Measurements from ENCODE around the gene ING2. TPM values are rescaled to one million over a fixed set of nuclear protein-coding genes. Genes with fewer than 3 reads are reported as not detected.

ING2 gene
- total RNA-seq, 4 donors from 2014 or later = 9.2 to 13.3 (median 11.0) TPM

DNA sequence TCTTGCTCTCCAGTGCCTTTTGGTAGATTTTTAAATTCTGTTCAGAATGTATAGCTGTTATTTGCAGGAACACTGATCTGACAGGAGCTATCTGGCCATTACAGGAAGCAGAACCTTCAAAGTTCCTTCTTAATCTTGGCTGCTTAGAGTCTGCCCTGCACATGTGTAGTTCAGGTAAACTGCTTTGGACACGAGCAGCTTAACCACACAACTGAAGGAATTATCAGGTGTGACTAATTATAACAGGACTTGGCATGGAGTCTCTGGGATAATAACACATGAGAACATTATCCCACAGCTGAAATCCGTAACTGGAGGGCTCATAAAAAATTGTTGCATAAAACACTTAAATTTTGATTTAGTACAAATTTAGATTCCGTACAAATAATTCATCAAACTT, 11.6 kb upstream of the ING2 start:
- WGBS, 2 donors = 79 to 86% methylated on average over 3 of the region's 3 CpGs
- no peak for TF ChIP-seq POLR2A (IDR thresholded peaks at IDR 0.05)
- TF ChIP-seq, protein P1, sequence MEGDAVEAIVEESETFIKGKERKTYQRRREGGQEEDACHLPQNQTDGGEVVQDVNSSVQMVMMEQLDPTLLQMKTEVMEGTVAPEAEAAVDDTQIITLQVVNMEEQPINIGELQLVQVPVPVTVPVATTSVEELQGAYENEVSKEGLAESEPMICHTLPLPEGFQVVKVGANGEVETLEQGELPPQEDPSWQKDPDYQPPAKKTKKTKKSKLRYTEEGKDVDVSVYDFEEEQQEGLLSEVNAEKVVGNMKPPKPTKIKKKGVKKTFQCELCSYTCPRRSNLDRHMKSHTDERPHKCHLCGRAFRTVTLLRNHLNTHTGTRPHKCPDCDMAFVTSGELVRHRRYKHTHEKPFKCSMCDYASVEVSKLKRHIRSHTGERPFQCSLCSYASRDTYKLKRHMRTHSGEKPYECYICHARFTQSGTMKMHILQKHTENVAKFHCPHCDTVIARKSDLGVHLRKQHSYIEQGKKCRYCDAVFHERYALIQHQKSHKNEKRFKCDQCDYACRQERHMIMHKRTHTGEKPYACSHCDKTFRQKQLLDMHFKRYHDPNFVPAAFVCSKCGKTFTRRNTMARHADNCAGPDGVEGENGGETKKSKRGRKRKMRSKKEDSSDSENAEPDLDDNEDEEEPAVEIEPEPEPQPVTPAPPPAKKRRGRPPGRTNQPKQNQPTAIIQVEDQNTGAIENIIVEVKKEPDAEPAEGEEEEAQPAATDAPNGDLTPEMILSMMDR (IDR thresholded peaks at IDR 0.05) = no peak
- no peak overlapping the region for H3K4me3 ChIP-seq (ENCODE audit: low read depth, poor library complexity, severe bottlenecking)
- intact Hi-C loops (cut with DNase I; ENCODE audit: low total_unique reads) = no loop called here
- DNase-seq (ENCODE audit: low spot score in 2 of 2) = no peak

GRCh38 chr4:183495184-183495583, 9.7 kb upstream of the ING2 start:
- DNase-seq (ENCODE audit: low spot score in 2 of 2) = no peak
- H3K4me3 ChIP-seq (ENCODE audit: low read depth, poor library complexity, severe bottlenecking) = no peak overlapping the region
- WGBS, 2 donors = 62 to 73% methylated on average over 3 of the region's 3 CpGs
- intact Hi-C loops (cut with DNase I; ENCODE audit: low total_unique reads) = no loop called here
- TF ChIP-seq POLR2A (IDR thresholded peaks at IDR 0.05) = no peak
- TF ChIP-seq, protein P1 (IDR thresholded peaks at IDR 0.05) = no peak

DNA sequence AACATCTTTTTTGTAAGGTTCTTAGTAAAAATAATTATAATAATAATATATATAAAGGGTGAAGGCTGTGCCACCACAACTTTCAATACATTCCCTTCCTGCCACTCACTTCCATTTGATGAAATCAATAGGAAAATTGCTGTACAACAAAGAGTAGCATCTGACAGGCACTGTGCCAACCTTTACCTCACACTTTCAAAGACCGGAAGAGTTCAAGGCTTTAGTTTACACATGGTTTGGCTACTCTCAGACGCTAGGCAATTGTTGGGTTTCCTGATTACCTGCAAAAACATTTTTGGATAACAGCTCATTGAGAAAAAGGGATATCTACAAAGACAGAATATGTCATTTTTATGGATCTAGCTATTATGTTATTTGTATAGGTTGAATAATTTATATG, 5.5 kb upstream of the ING2 start:
- DNase-seq (ENCODE audit: low spot score in 2 of 2) = no peak
- intact Hi-C loops (cut with DNase I; ENCODE audit: low total_unique reads) = no loop called here
- no peak overlapping the region for H3K4me3 ChIP-seq (ENCODE audit: low read depth, poor library complexity, severe bottlenecking)
- TF ChIP-seq, protein P1 (IDR thresholded peaks at IDR 0.05) = no peak
- TF ChIP-seq POLR2A (IDR thresholded peaks at IDR 0.05) = no peak
- 48 to 60% methylated on average over 2 of the region's 2 CpGs for WGBS, 2 donors

- no peak overlapping the region for H3K4me3 ChIP-seq (ENCODE audit: low read depth, poor library complexity, severe bottlenecking)
- DNase-seq (ENCODE audit: low spot score in 2 of 2) = no peak
- intact Hi-C loops (cut with DNase I; ENCODE audit: low total_unique reads) = no loop called here
- 79 to 82% methylated on average over 5 of the region's 5 CpGs for WGBS, 2 donors
- no peak for TF ChIP-seq POLR2A (IDR thresholded peaks at IDR 0.05)
- TF ChIP-seq, protein P1 (IDR thresholded peaks at IDR 0.05) = no peak
Measured at GRCh38 chr4:183499801-183500200, 5.1 kb upstream of the ING2 start.

DNA sequence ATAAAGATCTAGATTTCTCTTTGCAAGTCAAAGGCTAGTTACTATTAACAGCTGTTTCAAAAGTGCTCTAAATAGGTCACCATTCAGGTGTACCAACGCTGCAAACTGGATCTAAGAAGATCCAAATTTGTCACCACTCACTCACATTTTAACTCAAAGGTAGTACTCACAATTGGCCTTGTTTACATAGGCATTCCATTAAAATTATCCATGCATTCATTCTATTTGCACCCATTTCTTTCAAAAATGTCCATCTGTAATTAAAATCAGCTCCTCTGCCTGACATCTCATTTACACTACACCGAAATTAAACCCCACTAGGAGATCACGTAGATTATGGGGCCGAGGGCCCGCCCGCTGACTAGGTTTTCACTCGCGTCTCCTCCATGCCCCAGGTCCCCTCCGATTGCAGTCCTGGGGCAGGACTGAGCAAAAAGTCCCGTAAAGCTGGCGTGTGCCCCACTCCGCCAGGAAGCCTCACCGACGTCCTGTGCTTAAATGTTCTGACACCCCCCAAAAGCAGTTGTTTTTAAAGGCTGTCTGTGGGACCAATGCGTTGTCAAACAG, 1.3 kb upstream of the ING2 start:
- DNase-seq (ENCODE audit: low spot score in 2 of 2) = peak in 1 of 2 donors; percentile 89

More for the DNA sequence above, 1.3 kb upstream of the ING2 start:
- WGBS, 2 donors = 0 to 2% methylated on average over 15 of the region's 15 CpGs
- peak overlapping the region; percentile 53 for H3K4me3 ChIP-seq (ENCODE audit: low read depth, poor library complexity, severe bottlenecking)
- TF ChIP-seq, protein P1 (IDR thresholded peaks at IDR 0.05) = no peak
- TF ChIP-seq POLR2A (IDR thresholded peaks at IDR 0.05) = no peak
- intact Hi-C loops (cut with DNase I; ENCODE audit: low total_unique reads) = no loop called here
